NCI-H1092 (cell line): ENCODE data around the gene PMIS2.

Experiments
- DNase-seq: peaks from one replicate; lab custom pipeline; 2025; lab: John Stamatoyannopoulos, UW

Gene PMIS2

DNA sequence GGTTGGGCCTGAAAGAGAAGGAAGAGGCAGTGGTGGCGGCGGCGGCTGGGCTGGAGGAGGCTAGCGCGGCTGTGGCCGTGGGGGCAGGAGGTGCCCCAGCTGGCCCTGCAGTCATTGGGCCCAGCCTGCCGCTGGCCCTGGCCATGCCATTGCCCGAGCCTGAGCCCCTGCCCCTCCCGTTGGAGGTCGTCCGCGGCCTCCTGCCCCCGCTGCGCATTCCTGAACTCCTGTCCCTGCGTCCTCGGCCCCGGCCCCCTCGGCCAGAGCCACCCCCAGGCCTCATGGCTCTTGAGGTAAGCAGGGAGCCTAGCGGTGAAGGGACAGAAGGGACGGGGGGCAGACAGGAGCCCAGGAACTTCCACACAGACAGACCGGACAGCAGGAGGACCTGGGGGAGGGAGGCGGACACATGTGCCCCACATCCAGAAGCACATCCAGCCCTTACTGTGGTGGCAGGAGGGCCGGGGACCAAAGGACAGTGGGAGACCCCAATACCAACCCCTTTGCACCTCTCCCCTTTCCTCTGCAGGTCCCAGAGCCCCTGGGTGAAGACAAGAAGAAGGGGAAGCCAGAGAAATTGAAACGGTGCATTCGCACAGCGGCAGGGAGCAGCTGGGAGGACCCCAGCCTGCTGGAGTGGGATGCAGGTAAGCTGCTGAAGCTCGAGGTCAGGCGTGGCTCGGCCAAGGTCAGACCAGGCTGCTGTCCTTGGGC is 47.9 kb downstream of the PMIS2 start:
- DNase-seq, result no peak

DNA sequence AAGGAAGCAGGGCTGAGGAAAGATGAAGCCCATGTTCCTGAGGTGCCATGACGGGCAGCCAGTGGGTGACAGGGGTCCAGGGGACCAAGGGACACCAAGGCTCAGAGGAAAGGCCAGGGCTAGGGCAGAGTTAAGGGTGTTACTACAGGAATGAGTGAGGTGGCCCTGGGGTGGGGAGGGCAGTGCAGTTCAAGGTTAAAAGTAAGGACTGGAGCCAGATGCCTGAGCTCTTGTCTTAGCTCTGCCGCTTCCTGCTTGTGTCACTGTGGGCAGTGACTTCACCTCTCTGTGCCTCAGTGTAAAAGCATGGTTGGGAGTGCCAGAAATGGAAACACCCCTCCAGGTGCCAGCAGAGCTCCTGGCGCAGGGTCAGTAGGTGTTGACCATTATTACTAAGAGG is 50.7 kb downstream of the PMIS2 start:
- no peak for DNase-seq
